Fibroblast of the aortic adventitia (primary cell): ENCODE measurements around the gene POU2AF3. TPM values are rescaled to one million over a fixed set of nuclear protein-coding genes. Genes with fewer than 3 reads are reported as not detected.
A peak's percentile ranks its signal among the peaks of the same experiment; 100 is the strongest.

ENCODE experiments used
- DNase-seq: peaks from one replicate; pipeline ENCODE4 v3.0.0-alpha.2; 2010; ENCODE audit warnings: low read depth
- H3K4me3 ChIP-seq: 2 replicates; pipeline ENCODE4 v1.5.1; 2011; ENCODE audit warnings: low read depth, mild to moderate bottlenecking, control low read depth, low read length, moderate library complexity
- CTCF ChIP-seq: IDR thresholded peaks from 2 replicates; pipeline ENCODE4 v1.5.1; 2011; ENCODE audit warnings: mild to moderate bottlenecking, low read length, control low read depth, inconsistent platforms; ENCODE audit not compliant: insufficient read depth
- total RNA-seq: library from RNA; depleted of rRNA; stranded (reverse); fragments of >200 nt; gene quantifications from 2 replicates; pipeline ENCODE4 v1.2.3, GENCODE V29; 2012; ENCODE audit warnings: low replicate concordance

Gene POU2AF3
- total RNA-seq, 1 donor: 0.45 TPM

- DNase-seq: no peak
- no peak for TF ChIP-seq CTCF
- no peak overlapping the region for H3K4me3 ChIP-seq
Observed at GRCh38 chr11:111335549-111335948, 37.2 kb downstream of the POU2AF3 start.

GRCh38 chr11:111336062-111336461 lies 37.7 kb downstream of the POU2AF3 start:
- DNase-seq: no peak
- TF ChIP-seq CTCF: no peak
- H3K4me3 ChIP-seq: no peak overlapping the region

- no peak overlapping the region for H3K4me3 ChIP-seq
- TF ChIP-seq CTCF: no peak
- peak; percentile 99 for DNase-seq
Observed at GRCh38 chr11:111336582-111337256, 38.4 kb downstream of the POU2AF3 start.

- DNase-seq: no peak
- no peak overlapping the region for H3K4me3 ChIP-seq
- no peak for TF ChIP-seq CTCF
Observed at GRCh38 chr11:111339758-111340388, 41.5 kb downstream of the POU2AF3 start.

GRCh38 chr11:111342329-111342728 lies 44.0 kb downstream of the POU2AF3 start:
- H3K4me3 ChIP-seq: no peak overlapping the region
- TF ChIP-seq CTCF: no peak
- DNase-seq: no peak

GRCh38 chr11:111344032-111344431 lies 45.7 kb downstream of the POU2AF3 start:
- TF ChIP-seq CTCF: no peak
- no peak overlapping the region for H3K4me3 ChIP-seq
- DNase-seq: peak; percentile 97
